ENCODE measurements around the gene CSF2.
"Not testable (repeated sequence)": the region's sequence is repeated elsewhere in the genome, so short reads cannot be mapped to it uniquely, and the experiment has no call there.

CSF2 gene

GRCh38 chr5:132112111-132112510 is 38.5 kb downstream of the CSF2 start:
- no peak for DNase-seq

DNA sequence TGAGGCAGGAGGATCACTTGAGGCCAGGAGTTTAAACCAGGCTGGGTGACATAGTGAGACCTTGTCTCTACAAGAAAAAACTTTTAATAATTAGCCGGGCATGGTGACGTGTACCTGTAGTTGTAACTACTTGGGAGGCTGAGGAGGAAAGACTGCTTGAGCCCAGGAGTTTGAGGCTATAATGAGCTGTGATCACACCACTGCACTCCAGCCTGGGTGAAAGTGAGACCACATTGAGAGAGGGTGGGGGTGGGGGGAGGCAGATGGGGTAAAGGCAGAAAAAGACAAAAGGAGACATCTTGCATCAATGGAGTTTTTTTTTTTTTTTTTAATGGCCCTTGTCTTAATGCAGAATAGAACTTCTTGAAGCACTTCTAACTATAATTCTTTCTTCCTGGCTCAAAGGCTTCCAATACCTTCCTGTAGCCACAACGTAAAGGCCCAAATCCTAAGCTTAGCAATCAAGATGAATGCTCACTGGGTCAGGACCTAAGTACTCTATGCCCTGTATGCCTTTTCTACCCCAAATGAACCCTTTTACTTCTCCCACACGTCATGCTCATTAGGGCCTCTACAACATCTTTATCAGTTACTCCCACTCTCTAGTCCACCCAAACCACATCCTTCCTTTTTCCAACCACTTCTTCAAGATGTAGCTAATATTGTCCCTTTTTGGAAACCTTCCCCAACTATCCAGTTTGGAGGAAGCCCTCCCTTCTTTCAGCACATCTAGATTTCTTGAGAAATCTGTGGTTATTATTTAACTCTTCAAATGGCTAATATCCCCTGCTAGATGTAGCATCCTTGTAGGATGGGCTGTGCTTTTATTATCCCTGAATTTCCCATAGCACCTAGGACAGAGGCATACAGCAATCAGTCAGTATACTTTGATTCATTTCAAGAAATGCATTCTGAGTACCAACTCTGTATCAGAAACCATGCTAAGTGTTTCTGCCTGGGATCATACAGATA is 40.8 kb downstream of the CSF2 start:
- DNase-seq: no peak

DNA sequence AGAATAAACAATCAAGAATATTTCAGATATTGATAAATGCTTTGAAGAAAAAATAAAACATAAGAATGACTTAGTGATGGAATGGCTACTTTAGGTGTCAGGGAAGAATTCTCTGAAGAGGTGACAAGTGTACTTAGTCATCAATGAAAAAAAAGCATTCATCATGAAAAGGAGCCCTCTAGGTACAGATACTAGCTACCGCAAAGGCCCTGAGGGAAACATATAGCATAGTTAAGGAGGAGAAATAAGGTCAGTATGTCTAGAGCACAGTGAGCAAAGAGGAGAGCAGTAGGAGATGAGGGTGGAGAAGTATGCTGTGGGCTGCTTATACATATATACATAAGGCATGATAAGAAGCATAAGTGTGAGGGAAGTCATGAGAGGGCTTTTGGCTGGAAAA is 41.8 kb downstream of the CSF2 start:
- no peak for DNase-seq

DNA sequence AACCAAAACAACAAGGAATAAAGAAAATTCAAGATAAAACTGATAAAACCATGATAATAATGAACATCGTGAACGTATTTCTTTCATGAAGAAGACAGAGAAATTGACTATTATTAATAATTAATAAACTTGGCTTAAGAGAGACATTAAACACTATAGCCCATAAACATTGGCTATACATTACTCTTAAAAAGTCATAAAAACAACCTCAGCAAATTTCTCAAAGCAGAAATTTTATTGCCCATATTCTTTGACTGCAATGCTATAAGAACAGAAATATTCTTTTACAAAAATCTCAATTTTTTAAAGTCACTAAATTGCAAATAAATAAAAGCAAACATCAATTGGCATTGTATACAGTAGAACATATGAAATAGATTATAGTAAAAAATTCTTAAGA is 42.5 kb downstream of the CSF2 start:
- no peak for DNase-seq

DNA sequence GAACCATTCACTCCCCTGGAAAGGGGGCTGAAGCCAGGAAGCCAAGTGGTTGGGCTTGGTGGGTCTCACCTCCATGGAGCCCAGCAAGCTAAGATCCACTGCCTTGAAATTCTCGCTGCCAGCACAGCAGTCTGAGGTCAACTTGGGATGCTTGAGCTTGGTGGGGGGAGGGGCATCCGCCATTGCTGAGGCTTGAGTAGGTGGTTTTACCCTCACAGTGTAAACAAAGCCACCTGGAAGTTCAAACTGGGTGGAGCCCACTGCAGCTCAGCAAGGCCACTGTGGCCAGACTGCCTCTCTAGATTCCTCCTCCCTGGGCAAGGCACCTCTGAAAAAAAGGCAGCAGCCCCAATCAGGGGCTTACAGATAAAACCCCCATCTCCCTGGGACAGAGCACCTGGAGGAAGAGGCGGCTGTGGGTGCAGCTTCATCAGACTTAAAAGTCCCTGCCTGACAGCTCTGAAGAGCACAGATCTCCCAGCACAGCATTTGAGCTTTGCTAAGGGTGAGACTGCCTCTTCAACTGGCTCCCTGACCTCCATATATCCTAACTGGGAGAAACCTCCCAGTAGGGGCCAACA is 43.4 kb downstream of the CSF2 start:
- not testable (repeated sequence) for DNase-seq

GRCh38 chr5:132120717-132121116 is 47.1 kb downstream of the CSF2 start:
- DNase-seq: not testable (repeated sequence)

GRCh38 chr5:132122971-132123370 is 49.4 kb downstream of the CSF2 start:
- DNase-seq: not testable (repeated sequence)

- not testable (repeated sequence) for DNase-seq
These were observed 50.0 kb downstream of the CSF2 start for GRCh38 chr5:132123578-132123977.

All from central memory CD4-positive, alpha-beta T cell (primary cell).